Stimulated activated CD8-positive, alpha-beta memory T cell treated with anti-CD3 and anti-CD28 coated beads, Interleukin-15, amount 100 ng/mL, for 1 hour (primary cell): ENCODE measurements around the gene OAS2.
"Not testable (repeated sequence)": the region's sequence is repeated elsewhere in the genome, so short reads cannot be mapped to it uniquely, and the experiment has no call there.

Source experiments
- DNase-seq: peaks from one replicate; pipeline ENCODE4 v3.0.0-alpha.2; 2020; ENCODE audit warnings: low read depth

OAS2 gene

GRCh38 chr12:112957125-112957524 is 21.2 kb upstream of the OAS2 start:
- not testable (repeated sequence) for DNase-seq

GRCh38 chr12:112961074-112961473 is 17.2 kb upstream of the OAS2 start:
- DNase-seq: no peak

GRCh38 chr12:112961536-112961935 is 16.8 kb upstream of the OAS2 start:
- no peak for DNase-seq

GRCh38 chr12:112962561-112962960 is 15.8 kb upstream of the OAS2 start:
- no peak for DNase-seq

GRCh38 chr12:112963227-112963861 is 15.0 kb upstream of the OAS2 start:
- DNase-seq: no peak

- DNase-seq: no peak
Observed at GRCh38 chr12:112964067-112964670, 14.2 kb upstream of the OAS2 start.

GRCh38 chr12:112964915-112965314 is 13.4 kb upstream of the OAS2 start:
- no peak for DNase-seq

- DNase-seq: no peak
Observed at GRCh38 chr12:112965643-112966042, 12.7 kb upstream of the OAS2 start.

- DNase-seq: no peak
Observed at GRCh38 chr12:112967306-112967705, 11.0 kb upstream of the OAS2 start.

GRCh38 chr12:112967858-112968257 is 10.5 kb upstream of the OAS2 start:
- no peak for DNase-seq

GRCh38 chr12:112969547-112970306 is 8.6 kb upstream of the OAS2 start:
- DNase-seq: no peak

GRCh38 chr12:112970391-112970790 is 7.9 kb upstream of the OAS2 start:
- DNase-seq: no peak

GRCh38 chr12:112971248-112971647 is 7.1 kb upstream of the OAS2 start:
- DNase-seq: no peak

GRCh38 chr12:112973011-112973735 is 5.1 kb upstream of the OAS2 start:
- no peak for DNase-seq

- DNase-seq: no peak
Observed at GRCh38 chr12:112973818-112974231, 4.5 kb upstream of the OAS2 start.

GRCh38 chr12:112974904-112975303 is 3.4 kb upstream of the OAS2 start:
- no peak for DNase-seq

- DNase-seq: no peak
Observed at GRCh38 chr12:112977139-112977538, 1.2 kb upstream of the OAS2 start.

- DNase-seq: no peak
Observed at GRCh38 chr12:112977641-112978040, 678 bp upstream of the OAS2 start.

GRCh38 chr12:112979041-112979680 is 842 bp downstream of the OAS2 start:
- DNase-seq: peak; percentile 21

GRCh38 chr12:112980491-112981158 is 2.3 kb downstream of the OAS2 start:
- no peak for DNase-seq

- DNase-seq: no peak
Observed at GRCh38 chr12:112985642-112986290, 7.4 kb downstream of the OAS2 start.
